OCI-LY3 (cell line): ENCODE data around the gene E2F3.

Experiments
- H2AFZ ChIP-seq: fragments of 200-600, 300-600 bp; shearing (Covaris generic); 2 replicates; pipeline ENCODE4 v1.6.0; 2014; ENCODE audit warnings: antibody characterized with exemption, low read depth, low read length
- H3K27ac ChIP-seq: fragments of 200-600, 300-600 bp; sonication (generic); 2 replicates; pipeline ENCODE4 v1.5.1; 2014; ENCODE audit warnings: mild to moderate bottlenecking, low read length, moderate library complexity, mixed read lengths
- H3K27me3 ChIP-seq: fragments of 200-600, 300-600 bp; sonication (generic); 2 replicates; pipeline ENCODE4 v1.6.1; 2014; ENCODE audit warnings: low read depth, low read length, mixed read lengths
- H3K36me3 ChIP-seq: fragments of 200-600, 300-600 bp; sonication (generic); replicated peaks from 2 replicates; pipeline ENCODE3; 2014; ENCODE audit warnings: low read depth, low read length, mixed read lengths
- H3K4me1 ChIP-seq: fragments of 300-600, 200-600 bp; sonication (generic); 2 replicates; pipeline ENCODE4 v1.6.1; 2014; ENCODE audit warnings: low read length, mixed read lengths
- H3K4me2 ChIP-seq: fragments of 200-600, 300-600 bp; sonication (generic); 2 replicates; pipeline ENCODE4 v1.6.1; 2014; ENCODE audit warnings: low read length, mixed read lengths
- H3K4me3 ChIP-seq: fragments of 300-600, 200-600 bp; sonication (generic); 2 replicates; pipeline ENCODE4 v1.5.1; 2014; ENCODE audit warnings: antibody characterized with exemption, mild to moderate bottlenecking, low read length, moderate library complexity
- H3K79me2 ChIP-seq: fragments of 300-600, 200-600 bp; shearing (Covaris generic); 2 replicates; pipeline ENCODE4 v1.6.1; 2014; ENCODE audit warnings: mild to moderate bottlenecking, low read length, mixed read lengths
- H3K9ac ChIP-seq: fragments of 300-600, 200-600 bp; shearing (Covaris generic); 2 replicates; pipeline ENCODE4 v1.6.0; 2014; ENCODE audit warnings: mild to moderate bottlenecking, low read length, moderate library complexity
- H3K9me3 ChIP-seq: fragments of 200-600, 300-600 bp; shearing (Covaris generic); 2 replicates; pipeline ENCODE4 v1.6.1; 2014; ENCODE audit warnings: low read length, mixed read lengths; ENCODE audit not compliant: insufficient read depth
- H4K20me1 ChIP-seq: fragments of 200-600, 300-600 bp; sonication (generic); 2 replicates; pipeline ENCODE4 v1.6.1; 2016; ENCODE audit warnings: low read length, mixed read lengths; ENCODE audit not compliant: insufficient read depth
- CTCF ChIP-seq: fragments of 200-600, 300-600 bp; sonication (generic); IDR thresholded peaks from 2 replicates; pipeline ENCODE4 v1.5.1; 2014; ENCODE audit warnings: antibody characterized with exemption, low read length, low read depth
- EZH2phosphoT487 ChIP-seq: fragments of 200-600 bp; shearing (Covaris generic); IDR thresholded peaks from 2 replicates; pipeline ENCODE4 v1.6.1; 2018; ENCODE audit warnings: antibody characterized with exemption, mixed run types, low read depth

Gene E2F3

GRCh38 chr6:20433929-20434328 lies 32.2 kb downstream of the E2F3 start:
- no peak for TF ChIP-seq CTCF
- no peak for TF ChIP-seq EZH2phosphoT487
- H3K9ac ChIP-seq: no peak overlapping the region
- no peak overlapping the region for H2AFZ ChIP-seq
- no peak overlapping the region for H3K27ac ChIP-seq
- H3K4me3 ChIP-seq: no peak overlapping the region
- peaks cover 87% of the 10 kb centered on the region for H3K79me2 ChIP-seq
- no peaks in the 10 kb centered on the region for H3K27me3 ChIP-seq
- H3K4me2 ChIP-seq: no peak overlapping the region
- no peaks in the 10 kb centered on the region for H3K4me1 ChIP-seq
- H3K9me3 ChIP-seq: no peaks in the 10 kb centered on the region
- peaks cover 63% of the 10 kb centered on the region for H4K20me1 ChIP-seq
- peaks cover 25% of the 10 kb centered on the region for H3K36me3 ChIP-seq

GRCh38 chr6:20434766-20435165 lies 33.1 kb downstream of the E2F3 start:
- TF ChIP-seq EZH2phosphoT487 (no peak), CTCF (no peak)
- Histone ChIP-seq H3K9me3 (no peaks in the 10 kb centered on the region), H3K36me3 (peaks cover 26% of the 10 kb centered on the region), H3K27me3 (no peaks in the 10 kb centered on the region), H3K27ac (no peak overlapping the region), H3K79me2 (peaks cover 88% of the 10 kb centered on the region), H3K4me2 (no peak overlapping the region), H2AFZ (no peak overlapping the region), H3K4me1 (no peaks in the 10 kb centered on the region), H4K20me1 (peaks cover 57% of the 10 kb centered on the region), H3K4me3 (no peak overlapping the region), H3K9ac (no peak overlapping the region)

GRCh38 chr6:20436719-20437118 lies 35.0 kb downstream of the E2F3 start:
- H3K9ac ChIP-seq: no peak overlapping the region
- no peak overlapping the region for H3K4me3 ChIP-seq
- peaks cover 50% of the 10 kb centered on the region for H4K20me1 ChIP-seq
- H3K79me2 ChIP-seq: peaks cover 87% of the 10 kb centered on the region
- TF ChIP-seq CTCF: no peak
- no peak for TF ChIP-seq EZH2phosphoT487
- no peaks in the 10 kb centered on the region for H3K27me3 ChIP-seq
- no peak overlapping the region for H2AFZ ChIP-seq
- H3K9me3 ChIP-seq: no peaks in the 10 kb centered on the region
- H3K36me3 ChIP-seq: peaks cover 15% of the 10 kb centered on the region
- no peaks in the 10 kb centered on the region for H3K4me1 ChIP-seq
- H3K27ac ChIP-seq: no peak overlapping the region
- no peak overlapping the region for H3K4me2 ChIP-seq

- Histone ChIP-seq H2AFZ (no peak overlapping the region), H3K4me2 (no peak overlapping the region), H3K4me1 (no peaks in the 10 kb centered on the region), H3K9me3 (no peaks in the 10 kb centered on the region), H3K9ac (no peak overlapping the region), H3K27me3 (no peaks in the 10 kb centered on the region), H3K36me3 (peaks cover 13% of the 10 kb centered on the region), H3K27ac (no peak overlapping the region), H4K20me1 (peaks cover 42% of the 10 kb centered on the region), H3K79me2 (peaks cover 87% of the 10 kb centered on the region), H3K4me3 (no peak overlapping the region)
- TF ChIP-seq CTCF (no peak), EZH2phosphoT487 (no peak)
Measured at GRCh38 chr6:20437639-20438038, 36.0 kb downstream of the E2F3 start.
